NCI-H1417 treated with DMSO at 0.1 percent for 48 hours (cell line): ENCODE measurements around the gene ACVR1B.
"Not testable (repeated sequence)": the region's sequence is repeated elsewhere in the genome, so short reads cannot be mapped to it uniquely, and the experiment has no call there.

Experiments
- DNase-seq: peaks from one replicate; lab custom pipeline; 2025; lab: John Stamatoyannopoulos, UW

ACVR1B gene

GRCh38 chr12:51971679-51972421 is 20.4 kb downstream of the ACVR1B start:
- DNase-seq: no peak

GRCh38 chr12:51972422-51972812 is 20.9 kb downstream of the ACVR1B start:
- no peak for DNase-seq

- no peak for DNase-seq
Measured at GRCh38 chr12:51972849-51973273, 21.4 kb downstream of the ACVR1B start.

- DNase-seq: no peak
Measured at GRCh38 chr12:51973560-51973959, 22.1 kb downstream of the ACVR1B start.

GRCh38 chr12:51974646-51975045 is 23.1 kb downstream of the ACVR1B start:
- no peak for DNase-seq

- DNase-seq: no peak
Measured at GRCh38 chr12:51975196-51975595, 23.7 kb downstream of the ACVR1B start.

GRCh38 chr12:51976376-51977160 is 25.1 kb downstream of the ACVR1B start:
- DNase-seq: no peak

- DNase-seq: no peak
Measured at GRCh38 chr12:51977320-51977753, 25.8 kb downstream of the ACVR1B start.

- DNase-seq: not testable (repeated sequence)
Measured at GRCh38 chr12:51979306-51979705, 27.8 kb downstream of the ACVR1B start.

- peak; percentile 33 for DNase-seq
Measured at GRCh38 chr12:51980051-51980808, 28.7 kb downstream of the ACVR1B start.

GRCh38 chr12:51980809-51981127 is 29.3 kb downstream of the ACVR1B start:
- DNase-seq: no peak

- DNase-seq: no peak
Measured at GRCh38 chr12:51984657-51985056, 33.2 kb downstream of the ACVR1B start.

GRCh38 chr12:51985154-51985835 is 33.8 kb downstream of the ACVR1B start:
- DNase-seq: no peak

- no peak for DNase-seq
Measured at GRCh38 chr12:51986834-51987233, 35.3 kb downstream of the ACVR1B start.

- DNase-seq: no peak
Measured at GRCh38 chr12:51992246-51992645, 40.7 kb downstream of the ACVR1B start.

- DNase-seq: no peak
Measured at GRCh38 chr12:51994539-51994820, 43.0 kb downstream of the ACVR1B start.

GRCh38 chr12:51994959-51995358 is 43.5 kb downstream of the ACVR1B start:
- DNase-seq: no peak

GRCh38 chr12:51997136-51997535 is 45.6 kb downstream of the ACVR1B start:
- DNase-seq: no peak

GRCh38 chr12:52003016-52003550 is 51.6 kb downstream of the ACVR1B start:
- no peak for DNase-seq

- DNase-seq: no peak
Measured at GRCh38 chr12:52003591-52003990, 52.1 kb downstream of the ACVR1B start.

GRCh38 chr12:52004042-52004648 is 52.6 kb downstream of the ACVR1B start:
- peak; percentile 25 for DNase-seq
